ENCODE data around the gene CD19. TPM values are rescaled to one million over a fixed set of nuclear protein-coding genes. Genes with fewer than 3 reads are reported as not detected.
A peak's percentile ranks its signal among the peaks of the same experiment; 100 is the strongest.
"Not testable (repeated sequence)": the region's sequence is repeated elsewhere in the genome, so short reads cannot be mapped to it uniquely, and the experiment has no call there.

The CD19 gene
- total RNA-seq, 2 donors from 2014 or later = 0.24 TPM; not detected in 1

GRCh38 chr16:28938721-28939120 is 7.0 kb downstream of the CD19 start:
- TF ChIP-seq, protein P1, sequence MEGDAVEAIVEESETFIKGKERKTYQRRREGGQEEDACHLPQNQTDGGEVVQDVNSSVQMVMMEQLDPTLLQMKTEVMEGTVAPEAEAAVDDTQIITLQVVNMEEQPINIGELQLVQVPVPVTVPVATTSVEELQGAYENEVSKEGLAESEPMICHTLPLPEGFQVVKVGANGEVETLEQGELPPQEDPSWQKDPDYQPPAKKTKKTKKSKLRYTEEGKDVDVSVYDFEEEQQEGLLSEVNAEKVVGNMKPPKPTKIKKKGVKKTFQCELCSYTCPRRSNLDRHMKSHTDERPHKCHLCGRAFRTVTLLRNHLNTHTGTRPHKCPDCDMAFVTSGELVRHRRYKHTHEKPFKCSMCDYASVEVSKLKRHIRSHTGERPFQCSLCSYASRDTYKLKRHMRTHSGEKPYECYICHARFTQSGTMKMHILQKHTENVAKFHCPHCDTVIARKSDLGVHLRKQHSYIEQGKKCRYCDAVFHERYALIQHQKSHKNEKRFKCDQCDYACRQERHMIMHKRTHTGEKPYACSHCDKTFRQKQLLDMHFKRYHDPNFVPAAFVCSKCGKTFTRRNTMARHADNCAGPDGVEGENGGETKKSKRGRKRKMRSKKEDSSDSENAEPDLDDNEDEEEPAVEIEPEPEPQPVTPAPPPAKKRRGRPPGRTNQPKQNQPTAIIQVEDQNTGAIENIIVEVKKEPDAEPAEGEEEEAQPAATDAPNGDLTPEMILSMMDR (IDR thresholded peaks at IDR 0.05) = no peak
- Histone ChIP-seq H3K27me3 (no peaks in the 10 kb centered on the region), H3K36me3 (no peaks in the 10 kb centered on the region), H3K4me3 (no peak overlapping the region), H3K9me3 (no peaks in the 10 kb centered on the region), H3K27ac (no peak overlapping the region), H3K4me1 (no peaks in the 10 kb centered on the region)
- DNase-seq (ENCODE audit: low spot score) = no peak

DNA sequence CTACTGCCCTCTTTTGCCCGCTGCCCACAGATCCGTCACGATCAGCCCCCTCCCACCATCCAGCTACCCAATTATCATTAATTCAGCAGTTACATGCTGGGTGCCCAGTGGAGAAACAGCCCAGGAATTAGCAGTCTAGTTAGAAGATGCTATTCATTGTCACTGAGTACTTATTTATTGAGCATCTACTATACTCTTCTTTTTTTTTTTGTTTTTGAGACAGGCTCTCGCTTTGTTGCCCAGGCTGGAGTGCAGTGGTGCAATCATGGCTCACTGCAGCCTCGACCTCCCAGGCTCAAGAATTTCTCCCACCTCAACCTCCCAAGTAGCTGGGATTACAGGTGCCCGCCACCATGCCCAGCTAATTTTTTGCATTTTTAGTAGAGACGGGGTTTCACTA is 8.1 kb downstream of the CD19 start:
- H3K4me1 ChIP-seq; H3K9me3 ChIP-seq; H3K27me3 ChIP-seq; H3K27ac ChIP-seq; H3K36me3 ChIP-seq; DNase-seq (ENCODE audit: low spot score); H3K4me3 ChIP-seq: not testable (repeated sequence)

DNA sequence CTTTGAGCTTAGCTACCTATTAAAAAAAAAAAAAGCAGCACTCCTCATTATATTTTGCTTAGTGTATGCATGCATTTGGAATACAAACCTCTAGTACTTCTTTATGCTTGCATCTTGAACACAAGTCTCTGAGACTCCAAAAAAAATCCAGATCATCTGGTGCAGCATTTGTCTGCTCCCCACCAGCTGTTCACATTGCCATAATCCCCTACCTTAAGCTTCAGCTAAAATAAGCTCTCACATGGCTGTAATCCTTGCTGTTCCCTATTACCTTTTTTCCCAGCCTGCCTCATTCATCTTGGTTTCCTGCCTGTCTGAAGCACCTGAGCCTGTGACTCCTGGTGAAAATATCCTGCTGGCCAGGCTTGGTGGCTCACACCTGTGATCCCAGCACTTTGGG is 11.5 kb downstream of the CD19 start:
- H3K4me3 ChIP-seq = no peak overlapping the region
- no peak for DNase-seq (ENCODE audit: low spot score)
- peaks cover 0 to 5% of the 10 kb centered on the region in 2 donors for H3K4me1 ChIP-seq
- TF ChIP-seq, protein P1 (IDR thresholded peaks at IDR 0.05) = no peak
- no peaks in the 10 kb centered on the region for H3K36me3 ChIP-seq
- H3K27ac ChIP-seq = no peak overlapping the region
- no peaks in the 10 kb centered on the region for H3K27me3 ChIP-seq
- no peaks in the 10 kb centered on the region for H3K9me3 ChIP-seq

DNA sequence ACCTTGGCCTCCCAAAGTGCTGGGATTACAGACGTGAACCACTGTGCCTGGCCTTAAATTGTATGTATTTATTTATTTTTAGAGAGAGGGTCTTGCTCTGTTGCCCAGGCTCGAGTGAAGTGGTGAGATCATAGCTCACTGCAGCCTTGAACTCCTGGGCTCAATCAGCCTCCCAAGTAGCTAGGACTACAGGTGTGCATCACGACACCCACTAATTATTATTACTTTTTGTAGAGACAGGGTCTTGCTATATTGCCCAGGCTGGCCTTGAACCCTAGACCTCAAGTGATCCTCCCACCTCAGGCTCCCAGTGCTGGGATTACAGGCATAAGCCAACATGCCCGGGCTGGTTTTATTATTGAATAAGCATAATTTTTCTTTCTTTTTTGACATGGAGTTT is 14.9 kb downstream of the CD19 start:
- no peaks in the 10 kb centered on the region for H3K27me3 ChIP-seq
- H3K4me1 ChIP-seq = peaks cover 0 to 9% of the 10 kb centered on the region in 2 donors
- H3K9me3 ChIP-seq = no peaks in the 10 kb centered on the region
- no peak for DNase-seq (ENCODE audit: low spot score)
- H3K36me3 ChIP-seq = no peaks in the 10 kb centered on the region
- H3K4me3 ChIP-seq = no peak overlapping the region
- H3K27ac ChIP-seq = no peak overlapping the region
- TF ChIP-seq, protein P1 (IDR thresholded peaks at IDR 0.05) = no peak

GRCh38 chr16:28950648-28951409 is 19.1 kb downstream of the CD19 start, which contains the start of gene NFATC2IP:
Gene NFATC2IP (plus strand): TSS chr16:28950937. CDS start chr16:28951012, 75 bp downstream.
- peak; percentile 100 for DNase-seq (ENCODE audit: low spot score)
- H3K9me3 ChIP-seq = no peaks in the 10 kb centered on the region
- no peaks in the 10 kb centered on the region for H3K27me3 ChIP-seq
- H3K4me3 ChIP-seq = peak within 1 kb of the TSS; percentile 93 to 97
- H3K36me3 ChIP-seq = peaks cover 21% of the 10 kb centered on the region
- peak within 1 kb of the TSS; percentile 83 to 87 for H3K27ac ChIP-seq
- TF ChIP-seq, protein P1 (IDR thresholded peaks at IDR 0.05) = no peak
- H3K4me1 ChIP-seq = peaks cover 0 to 12% of the 10 kb centered on the region in 2 donors

GRCh38 chr16:28951410-28951943 is 19.7 kb downstream of the CD19 start:
- TF ChIP-seq, protein P1 (IDR thresholded peaks at IDR 0.05) = no peak
- peaks cover 24% of the 10 kb centered on the region for H3K36me3 ChIP-seq
- DNase-seq (ENCODE audit: low spot score) = no peak
- peak overlapping the region; percentile 83 to 87 for H3K27ac ChIP-seq
- no peaks in the 10 kb centered on the region for H3K9me3 ChIP-seq
- peak overlapping the region; percentile 93 to 97 for H3K4me3 ChIP-seq
- H3K27me3 ChIP-seq = no peaks in the 10 kb centered on the region
- peaks cover 0 to 12% of the 10 kb centered on the region in 2 donors for H3K4me1 ChIP-seq
